ENCODE measurements around the gene IQSEC1. TPM values are rescaled to one million over a fixed set of nuclear protein-coding genes. Genes with fewer than 3 reads are reported as not detected.
A peak's percentile ranks its signal among the peaks of the same experiment; 100 is the strongest.

The IQSEC1 gene
- total RNA-seq, 1 donor from 2014 or later, result 60.2 TPM

DNA sequence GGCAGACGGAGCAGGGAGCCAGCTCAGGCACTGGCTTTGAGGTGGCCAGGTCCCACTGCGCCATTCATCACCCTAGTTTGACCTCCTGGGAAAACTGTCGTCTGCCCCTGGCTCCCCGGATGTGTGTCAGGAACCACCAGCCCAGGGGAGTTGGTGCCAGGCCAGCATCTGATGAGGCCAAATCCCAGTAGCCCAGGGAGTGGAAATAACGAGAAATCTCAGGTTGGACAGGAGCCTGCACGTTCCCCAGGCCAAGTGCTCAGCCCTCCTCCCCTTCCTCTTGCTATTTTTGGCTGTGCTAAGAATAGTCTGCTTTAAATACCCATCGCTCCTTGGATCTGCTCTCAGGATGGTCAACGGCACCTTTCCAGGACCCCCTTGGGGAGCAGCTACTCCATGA, 138.8 kb downstream of the IQSEC1 start:
- DNase-seq, result peak; percentile 73

DNA sequence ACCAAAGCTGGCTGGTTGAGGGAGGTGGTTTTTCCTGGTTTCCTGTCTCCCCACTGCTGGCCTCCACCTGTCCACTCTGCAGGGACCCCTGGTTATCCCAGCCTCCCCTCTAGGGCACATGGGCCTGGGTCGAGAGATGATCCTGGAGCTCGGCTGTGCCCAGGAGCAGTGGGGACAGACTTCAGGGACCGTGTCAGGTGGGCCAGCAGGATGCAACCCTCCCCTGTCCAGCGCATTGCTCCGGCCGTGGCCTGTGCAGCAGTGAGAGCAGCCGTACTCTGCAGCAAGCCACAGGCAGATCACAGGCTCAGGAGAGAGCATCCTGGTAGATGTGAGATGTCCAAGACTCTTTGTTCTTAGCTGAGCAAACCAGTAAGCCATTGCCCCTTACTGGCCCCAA, 139.3 kb downstream of the IQSEC1 start:
- DNase-seq, result no peak

DNA sequence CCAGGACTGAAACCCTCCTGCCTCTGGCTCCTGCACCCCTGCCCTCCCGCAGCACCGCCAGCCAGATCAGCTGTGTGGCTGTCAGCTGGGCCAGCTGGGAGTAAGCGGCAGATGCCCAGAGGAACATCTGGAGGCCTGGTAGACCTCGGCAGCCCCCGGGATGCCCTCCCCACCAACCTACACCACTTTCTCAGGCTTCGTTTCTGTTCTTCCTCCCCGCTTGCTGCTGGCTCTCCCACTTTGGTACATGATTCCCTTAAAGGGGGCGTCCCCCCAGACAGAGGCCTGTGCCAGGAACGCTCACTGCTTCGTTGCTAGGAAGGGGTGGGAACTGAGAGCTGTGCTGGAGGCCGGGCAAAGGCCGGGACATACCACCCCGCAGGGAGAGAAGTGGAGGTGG, 140.5 kb downstream of the IQSEC1 start:
- peak; percentile 56 for DNase-seq

DNA sequence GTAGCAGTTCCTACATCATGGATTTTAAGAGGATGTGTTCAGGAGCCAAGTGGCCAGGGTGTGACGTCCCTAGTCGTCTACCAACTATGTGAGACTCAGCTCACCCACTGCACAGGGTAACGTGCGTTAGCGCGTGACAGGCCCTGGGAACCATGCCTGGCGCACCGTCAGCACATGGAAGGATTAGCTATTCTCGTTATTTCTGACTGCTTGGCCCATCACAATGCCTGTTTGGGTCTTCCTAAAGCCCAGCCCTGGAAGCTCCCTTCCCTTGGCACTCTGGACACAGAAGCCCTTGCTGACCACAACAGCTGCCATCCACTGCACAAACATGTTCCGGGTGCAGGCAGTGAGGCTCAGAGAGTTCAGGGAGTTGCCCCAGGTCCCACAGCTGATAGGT, 140.9 kb downstream of the IQSEC1 start:
- DNase-seq, result no peak

DNA sequence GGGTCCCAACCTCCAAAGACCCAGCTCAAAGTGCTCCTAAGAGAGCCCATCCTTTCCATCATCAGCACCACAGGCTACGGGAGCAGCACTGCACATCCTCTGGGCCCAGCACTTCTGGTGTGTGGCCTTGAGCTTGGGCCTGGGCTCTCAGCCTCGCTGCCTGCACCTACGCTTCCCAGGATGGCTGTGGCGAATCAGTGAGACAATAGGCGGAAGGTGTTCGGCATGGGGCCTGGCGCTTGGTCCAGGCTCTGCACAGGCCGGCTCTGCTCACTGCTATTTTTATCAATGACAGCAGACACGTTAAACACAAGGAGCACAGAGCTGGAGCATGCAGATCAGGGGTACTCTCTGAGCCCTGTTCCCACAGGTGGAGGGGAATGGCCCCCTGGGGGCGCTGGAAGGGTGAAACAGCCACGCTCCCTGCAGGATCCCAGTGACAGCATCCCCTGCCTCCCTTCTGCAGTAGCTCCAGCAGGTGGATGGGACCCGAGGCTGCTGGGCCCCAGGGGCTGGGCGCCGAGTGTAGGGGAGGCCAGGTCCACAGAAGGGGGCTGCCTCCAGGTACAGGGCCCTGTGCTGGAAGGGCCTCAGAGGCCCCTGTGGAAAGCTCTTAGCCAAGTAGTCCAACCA, 141.8 kb downstream of the IQSEC1 start:
- DNase-seq, result no peak

DNA sequence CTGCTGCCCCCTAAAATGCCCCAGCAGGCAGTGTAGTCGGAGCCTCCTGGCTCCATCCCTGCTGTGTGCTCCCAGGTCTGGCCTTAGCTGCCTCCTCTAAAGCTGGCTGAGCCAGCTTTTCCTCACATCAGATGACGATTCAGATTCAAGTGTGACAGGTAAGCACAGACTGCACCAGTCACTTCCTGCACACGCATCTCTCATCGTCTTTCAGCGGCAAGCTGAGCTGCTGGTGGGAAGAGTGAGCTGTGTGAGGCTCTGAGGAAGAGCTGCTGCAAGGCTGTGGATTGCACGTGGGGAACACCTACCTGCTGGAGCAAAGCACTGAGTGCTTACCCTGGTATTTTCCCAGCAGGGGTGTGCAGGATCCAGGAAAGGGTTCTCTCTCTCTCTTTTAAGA, 143.4 kb downstream of the IQSEC1 start:
- no peak for DNase-seq

DNA sequence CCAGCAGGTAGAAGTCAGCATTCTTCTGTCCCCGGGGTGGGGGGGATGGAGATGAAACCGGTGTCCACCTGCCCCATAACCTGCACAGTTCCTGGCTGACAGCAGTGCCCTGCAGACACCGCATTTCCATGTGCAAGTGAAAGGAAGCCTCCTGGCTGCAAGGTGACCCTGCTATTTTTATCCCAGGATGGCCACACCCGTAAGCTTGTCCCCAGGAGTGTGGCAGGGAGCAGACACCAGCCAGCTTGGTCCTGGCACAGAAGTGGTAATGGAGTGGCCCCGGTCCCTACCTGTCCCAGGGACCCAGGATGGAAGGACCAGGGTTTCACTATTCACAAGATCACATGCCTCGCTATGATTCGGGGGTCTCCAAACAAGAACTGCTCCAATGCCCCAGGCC, 146.6 kb downstream of the IQSEC1 start:
- DNase-seq, result no peak

DNA sequence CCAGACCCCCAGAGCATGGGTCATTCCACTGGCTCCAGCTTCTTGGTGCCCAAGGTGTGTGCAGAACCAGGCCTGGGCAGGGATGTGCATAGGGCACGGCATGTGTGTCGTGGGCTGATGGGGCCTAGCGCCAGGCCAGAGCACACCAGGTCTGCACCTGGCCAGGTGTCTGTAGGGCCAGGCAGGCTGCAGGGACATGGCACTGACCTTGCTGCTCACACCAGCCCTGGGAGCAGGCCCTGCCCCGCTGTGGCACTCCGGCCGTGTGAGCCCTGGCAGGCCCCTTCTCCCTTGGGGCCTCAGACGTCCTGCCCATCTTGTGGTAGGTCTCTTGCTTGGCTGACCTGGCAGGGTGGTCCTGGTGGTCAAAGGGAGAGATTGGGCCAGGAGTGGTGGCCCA, 147.6 kb downstream of the IQSEC1 start:
- no peak for DNase-seq

DNA sequence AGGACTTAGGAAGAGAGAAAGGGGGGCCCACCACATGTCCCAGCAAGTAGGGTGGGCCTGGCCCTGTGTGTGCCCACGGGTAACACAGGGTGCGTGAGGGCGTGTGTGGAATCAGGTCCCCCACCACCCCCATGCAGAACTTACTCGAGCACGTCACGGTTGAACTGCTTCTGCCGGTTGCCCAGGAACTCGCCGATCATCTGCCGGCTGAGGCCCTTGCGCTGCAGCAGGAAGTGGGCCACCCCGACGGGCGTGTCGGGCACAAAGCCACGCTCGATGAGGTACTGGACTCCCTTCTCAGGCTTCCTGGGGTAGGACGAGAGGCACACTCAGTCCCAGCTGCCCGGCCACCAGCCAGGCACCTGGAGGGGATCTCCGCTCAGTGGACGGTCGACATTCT, 148.8 kb downstream of the IQSEC1 start:
- no peak for DNase-seq

DNA sequence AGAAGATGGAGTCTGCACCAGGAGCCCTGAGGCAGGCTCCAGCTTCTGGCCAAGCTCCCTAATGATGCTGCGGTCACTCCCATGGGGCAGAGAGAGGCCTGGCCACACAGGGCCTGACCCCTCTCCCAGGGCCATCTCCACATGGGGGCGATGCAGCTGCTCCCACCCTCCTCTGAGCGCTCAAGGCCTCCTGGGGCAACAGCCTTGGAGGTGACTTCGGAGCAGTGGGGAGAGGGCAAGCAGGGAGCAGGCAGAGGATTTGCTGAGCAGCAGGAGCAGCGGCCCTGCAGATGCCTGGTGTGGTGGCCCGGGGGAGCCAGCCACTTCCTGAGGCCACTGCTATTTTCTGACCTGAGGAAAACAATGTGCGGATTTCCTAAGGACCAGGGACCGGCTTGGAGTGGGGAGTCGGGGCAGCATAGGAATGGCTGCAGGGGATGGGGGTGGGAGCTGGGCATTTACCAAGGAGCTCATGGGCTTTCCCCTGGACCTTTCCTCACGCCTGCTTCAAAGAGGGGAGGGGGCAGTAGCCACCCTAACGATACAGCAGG, 150.3 kb downstream of the IQSEC1 start:
- no peak for DNase-seq

DNA sequence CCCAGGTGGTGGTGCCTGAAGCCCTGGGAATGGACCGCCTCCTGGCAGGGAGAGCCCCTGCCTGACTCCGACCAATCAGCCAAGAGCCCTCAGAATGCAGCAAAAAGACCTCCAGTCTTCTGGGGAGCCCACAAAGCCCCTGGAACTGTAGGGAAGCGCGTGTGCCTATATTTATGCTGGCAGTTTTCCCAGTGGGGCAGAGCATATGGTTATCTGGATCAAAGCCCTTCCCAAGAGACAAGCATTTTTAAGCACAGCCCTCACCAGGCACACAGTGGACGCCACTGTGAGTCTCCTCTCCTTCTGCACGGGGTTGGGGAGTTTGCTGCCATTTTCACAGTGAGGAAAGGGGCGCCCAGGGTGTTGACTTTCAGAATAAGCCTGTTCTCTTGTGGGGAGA, 150.9 kb downstream of the IQSEC1 start:
- DNase-seq, result peak; percentile 56

DNA sequence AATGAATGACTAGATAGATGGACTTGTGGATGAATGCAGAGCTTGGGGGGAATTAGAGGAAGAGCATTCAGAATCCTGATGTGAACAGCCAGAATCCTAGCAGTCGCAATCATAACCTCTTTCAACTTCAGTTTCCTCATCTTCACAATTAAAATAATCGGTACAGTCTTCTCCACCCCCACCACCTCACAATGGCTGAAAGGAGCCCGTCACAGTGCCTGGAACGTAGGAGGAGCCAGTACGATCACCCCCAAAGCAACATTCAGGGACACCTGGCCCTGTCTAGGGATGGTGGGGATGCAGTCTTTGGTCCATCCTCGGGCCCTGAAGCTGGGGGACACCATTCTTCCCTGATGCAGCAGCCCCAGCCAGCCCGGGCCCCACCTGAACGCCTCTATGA, 151.5 kb downstream of the IQSEC1 start:
- no peak for DNase-seq

DNA sequence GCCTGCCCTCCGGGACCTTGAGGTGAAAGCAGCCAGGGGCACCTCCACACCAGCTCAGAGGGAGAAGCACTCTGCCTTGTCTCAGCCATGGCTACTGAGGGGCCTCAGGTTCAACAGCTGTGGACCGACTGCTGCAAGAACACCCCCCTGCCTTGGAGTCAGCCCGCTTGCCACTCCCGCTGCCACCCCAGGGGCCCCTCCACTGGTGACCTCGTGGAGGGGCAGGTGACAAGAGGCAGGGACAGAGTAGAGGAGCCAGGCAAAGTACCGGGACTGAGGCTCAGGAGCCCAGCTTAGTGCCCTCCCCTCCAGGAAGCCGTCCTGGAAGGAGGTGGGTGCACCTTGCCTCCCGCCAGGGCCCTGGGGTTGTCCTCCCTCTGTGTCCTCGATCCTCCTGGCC, 152.3 kb downstream of the IQSEC1 start:
- no peak for DNase-seq

DNA sequence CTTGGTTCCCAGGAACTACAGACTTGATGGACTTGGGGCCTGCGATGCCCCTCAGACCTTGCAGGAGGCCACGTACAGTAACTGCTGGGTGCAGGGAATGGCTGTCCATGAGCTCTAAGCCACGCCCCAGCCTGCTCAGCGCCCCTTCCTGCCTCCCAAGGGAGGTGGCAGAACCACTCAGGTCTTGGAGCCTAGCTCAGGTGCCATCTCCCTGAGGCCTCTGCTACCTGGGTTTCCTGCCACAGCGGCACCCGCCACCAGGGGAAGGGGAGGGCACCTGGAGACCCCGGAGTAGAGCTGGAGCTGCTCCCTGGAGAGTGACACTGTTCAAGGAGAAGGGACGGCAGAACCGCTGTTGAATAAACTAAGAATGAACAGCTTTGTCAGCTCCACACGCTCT, 154.0 kb downstream of the IQSEC1 start:
- DNase-seq, result no peak

DNA sequence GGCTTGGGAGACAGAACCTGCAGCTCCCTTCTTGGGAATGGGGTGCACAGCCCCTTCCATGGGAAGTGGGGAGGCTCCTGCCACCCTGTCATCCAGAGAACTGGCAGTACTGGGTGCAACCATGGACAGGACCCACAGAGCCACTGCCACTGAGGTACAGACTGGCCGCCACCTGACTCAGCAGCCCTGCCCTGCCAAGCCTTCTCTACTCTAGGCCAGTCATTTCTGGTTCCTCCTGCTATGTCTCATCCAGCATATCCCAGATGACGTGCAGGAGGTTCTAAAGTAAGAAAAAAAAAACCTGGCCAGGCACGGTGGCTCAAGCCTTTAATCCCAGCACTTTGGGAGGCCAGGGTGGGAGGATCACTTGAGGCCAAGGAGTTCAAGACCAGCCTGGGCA, 155.0 kb downstream of the IQSEC1 start:
- DNase-seq, result no peak

DNA sequence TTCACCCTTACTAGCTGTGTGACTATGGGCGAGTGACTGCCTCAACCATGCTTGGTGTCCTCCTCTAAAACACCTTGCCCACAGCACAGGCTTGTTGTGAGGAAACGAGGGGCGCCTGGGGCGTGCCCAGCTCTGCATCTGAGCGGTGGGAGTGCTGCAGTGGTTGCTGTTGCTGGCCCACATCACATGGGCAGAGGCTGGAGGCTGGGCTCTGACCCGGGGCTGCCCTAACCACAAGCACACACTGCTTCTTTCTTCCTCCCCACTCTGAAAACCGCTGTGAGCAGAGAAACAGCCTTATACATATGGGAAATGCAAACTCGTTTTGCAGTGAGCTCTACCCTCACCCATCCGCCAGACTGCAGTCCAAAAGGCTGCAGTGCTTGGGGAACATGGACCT, 157.1 kb downstream of the IQSEC1 start:
- DNase-seq, result no peak

DNA sequence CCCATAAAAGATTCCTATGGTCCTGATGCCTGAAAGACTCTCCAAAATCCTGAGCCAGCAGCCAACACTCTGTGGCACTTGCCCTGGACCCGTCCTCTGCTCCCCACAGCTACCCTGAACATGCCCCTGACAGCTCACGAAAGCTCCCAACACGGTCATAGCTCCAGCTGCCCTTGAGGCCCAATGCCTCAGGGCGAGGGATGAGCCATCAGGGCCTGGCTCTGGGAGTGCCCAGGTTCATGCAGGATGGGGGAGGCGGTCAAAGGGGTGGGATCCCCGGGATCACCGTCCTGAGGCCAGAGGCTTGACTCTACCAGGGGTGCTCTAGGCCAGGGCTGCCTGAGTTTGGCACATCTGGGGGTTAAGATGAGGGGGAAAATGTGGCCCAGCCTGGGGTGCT, 159.1 kb downstream of the IQSEC1 start:
- no peak for DNase-seq

DNA sequence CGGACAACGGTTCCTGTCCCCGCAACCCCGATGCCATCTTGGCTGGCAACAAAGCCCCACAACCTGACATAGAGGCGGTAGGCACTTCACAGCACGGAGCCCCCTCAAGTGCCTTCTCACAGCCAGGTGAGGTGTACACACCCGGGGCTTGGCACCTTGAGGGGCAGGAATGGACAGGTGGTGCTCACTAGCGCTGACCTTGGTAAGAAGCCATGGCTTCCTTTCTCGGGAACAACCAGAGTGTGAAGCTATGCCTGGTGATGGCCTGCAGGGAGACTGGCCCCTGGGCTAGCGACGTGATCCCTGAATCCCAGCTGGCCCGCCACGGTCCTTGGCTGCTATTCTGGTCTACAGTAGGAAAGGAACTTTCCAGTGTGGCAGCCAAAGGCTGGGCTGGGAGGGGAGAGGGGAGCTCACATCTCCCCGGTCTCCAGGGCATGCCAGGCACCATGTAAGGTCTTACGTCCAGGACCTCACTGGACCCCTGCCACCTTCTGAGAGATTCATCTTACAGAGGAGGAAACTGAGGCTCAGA, 161.3 kb downstream of the IQSEC1 start:
- no peak for DNase-seq

DNA sequence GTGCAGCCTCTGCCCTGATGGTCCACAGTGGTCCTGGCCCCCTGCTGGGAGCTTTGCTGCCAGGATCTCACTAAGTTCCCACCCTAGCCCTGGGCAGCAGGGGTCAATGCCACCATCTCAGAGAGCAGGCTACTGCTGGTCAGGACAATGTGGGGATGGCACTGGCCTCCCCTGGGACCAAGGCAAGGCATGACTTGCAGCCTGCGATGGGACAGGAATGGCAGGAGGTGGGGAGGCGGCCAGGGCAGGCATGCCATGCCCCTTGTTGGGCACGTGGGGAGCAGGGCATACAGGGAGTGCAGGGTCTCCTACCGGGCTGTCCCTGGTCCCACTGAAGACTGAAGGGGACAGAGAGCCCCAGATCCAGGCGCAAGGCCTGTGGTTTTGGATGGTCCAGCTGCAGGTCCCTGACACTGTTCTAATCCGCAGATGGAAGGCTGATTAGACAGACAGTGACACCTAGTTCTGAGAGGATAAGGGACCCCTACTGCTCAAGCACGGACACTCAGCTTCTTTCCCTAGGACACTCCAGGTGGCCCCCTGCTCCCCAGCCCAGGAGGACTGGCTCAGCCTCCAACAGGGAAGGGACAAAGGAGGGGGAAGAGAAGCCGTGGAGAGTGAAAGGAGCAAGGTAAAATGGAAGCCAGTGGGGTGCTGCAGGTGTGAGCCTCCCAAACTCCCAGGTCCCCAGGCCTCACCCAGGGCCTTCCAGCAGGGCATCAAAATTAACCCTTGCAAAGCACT, 162.7 kb downstream of the IQSEC1 start:
- no peak for DNase-seq

DNA sequence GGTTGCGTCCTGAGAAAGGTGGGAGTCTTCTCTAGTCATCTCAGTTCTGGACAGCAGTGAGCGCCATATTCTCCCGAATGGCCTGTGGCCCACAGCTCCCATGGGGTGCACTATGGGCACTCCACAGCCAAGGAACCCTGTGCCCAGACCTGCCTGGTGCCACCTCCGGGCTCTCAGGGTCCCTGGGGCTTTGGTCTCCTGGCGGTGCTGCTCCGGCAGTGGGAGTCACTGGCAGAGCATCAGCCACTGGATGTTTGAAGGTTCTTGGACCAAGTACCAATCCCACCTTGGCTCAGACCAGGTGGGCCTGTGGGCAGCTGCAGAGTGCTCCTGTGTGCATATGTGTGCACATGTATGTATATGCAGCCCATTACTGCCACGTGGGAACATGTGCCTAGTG, 163.5 kb downstream of the IQSEC1 start:
- DNase-seq, result no peak

DNA sequence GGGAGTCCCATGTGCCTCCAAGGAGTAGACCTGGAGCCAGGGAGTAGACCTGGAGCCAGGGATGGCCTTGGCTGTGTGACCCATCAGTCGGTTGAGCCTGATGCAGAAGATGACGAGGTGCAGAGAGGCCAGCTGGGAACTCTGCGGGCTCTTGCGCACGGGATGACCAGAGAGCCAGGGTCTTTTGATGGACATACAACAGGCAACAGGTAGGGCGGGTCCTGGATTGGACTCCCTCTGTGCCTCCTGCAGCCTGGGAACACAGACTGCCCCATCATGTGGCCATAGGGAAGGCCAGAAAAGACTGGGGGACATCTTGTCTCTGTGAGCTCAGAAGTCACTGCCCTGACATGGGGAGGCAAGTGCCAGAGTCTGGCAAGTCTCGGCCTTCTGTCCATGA, 164.4 kb downstream of the IQSEC1 start:
- no peak for DNase-seq

DNA sequence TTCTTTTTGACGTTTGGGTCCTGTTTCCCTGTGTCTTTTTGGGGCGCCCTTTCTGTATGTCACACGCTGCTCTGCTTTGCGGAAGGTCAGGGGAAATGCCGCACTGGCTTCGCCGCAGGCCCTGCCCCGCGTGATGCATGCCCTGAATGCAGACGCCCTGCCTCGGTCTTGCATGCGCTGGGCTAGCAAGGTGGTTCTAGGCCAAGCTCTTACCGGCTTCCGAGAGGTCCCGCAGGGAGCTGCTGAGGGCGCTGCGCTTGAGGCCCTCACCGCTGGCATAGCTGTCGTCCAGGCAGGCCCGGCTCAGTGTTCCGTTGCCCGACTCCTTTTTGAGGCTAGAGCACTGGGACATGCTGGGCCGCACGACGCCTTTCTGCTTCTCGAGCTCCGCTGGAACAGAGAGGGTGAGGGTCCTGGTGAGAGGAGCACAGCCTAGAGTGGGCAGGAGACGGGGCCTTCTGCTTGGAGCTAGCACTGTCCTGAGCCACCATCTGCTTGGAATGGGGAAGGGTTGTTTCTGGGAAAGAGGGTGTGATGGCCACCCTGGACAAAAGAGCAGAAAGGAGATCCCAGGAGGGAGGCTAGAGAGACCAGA, 165.0 kb downstream of the IQSEC1 start:
- no peak for DNase-seq

DNA sequence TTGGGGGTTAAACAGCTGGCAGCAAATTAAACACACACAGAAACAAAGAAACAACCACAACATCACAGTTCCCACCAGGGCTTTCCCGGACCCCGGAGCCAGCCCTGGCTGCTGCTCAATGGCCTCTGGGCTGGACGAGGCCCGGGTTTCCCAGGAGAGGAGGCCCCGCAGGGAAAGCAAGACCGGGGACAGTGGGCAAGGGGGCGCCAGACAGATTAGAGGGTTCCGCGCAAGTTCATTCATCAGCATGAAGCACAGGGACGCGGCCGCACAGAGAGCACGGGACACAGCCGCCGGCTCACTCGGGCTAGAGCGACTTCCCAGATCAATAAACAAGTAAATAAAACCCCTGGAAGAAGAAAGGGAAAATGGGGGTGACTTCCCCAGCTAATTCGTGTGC, 165.5 kb downstream of the IQSEC1 start:
- no peak for DNase-seq

All from tongue (tissue), 2 donors.